Measurements from ENCODE around the gene ZNF23.

ZNF23 gene

GRCh38 chr16:71426880-71427615 lies 35.0 kb downstream of the ZNF23 start:
- H3K4me3 Mint-ChIP-seq: no peak overlapping the region

GRCh38 chr16:71426069-71426879 lies 35.8 kb downstream of the ZNF23 start:
- H3K9me3 Mint-ChIP-seq: no peaks in the 10 kb centered on the region
- H3K27me3 Mint-ChIP-seq: peaks cover 67% of the 10 kb centered on the region
- peak overlapping the region; percentile 46 for H3K4me3 Mint-ChIP-seq
- peak overlapping the region; percentile 75 for H3K27ac Mint-ChIP-seq
- H3K4me1 Mint-ChIP-seq (ENCODE audit: low read depth): peaks cover 9% of the 10 kb centered on the region
- no peaks in the 10 kb centered on the region for H3K36me3 Mint-ChIP-seq (ENCODE audit: low read depth)
- DNase-seq: peak; percentile 72

More at GRCh38 chr16:71426880-71427615, 35.0 kb downstream of the ZNF23 start:
- no peak for DNase-seq
- Mint-ChIP-seq H3K36me3 (ENCODE audit: low read depth) (no peaks in the 10 kb centered on the region), H3K4me1 (ENCODE audit: low read depth) (peaks cover 9% of the 10 kb centered on the region), H3K27ac (peak overlapping the region; percentile 75), H3K9me3 (no peaks in the 10 kb centered on the region), H3K27me3 (peaks cover 73% of the 10 kb centered on the region)

- no peak overlapping the region for H3K27ac Mint-ChIP-seq
- no peaks in the 10 kb centered on the region for H3K36me3 Mint-ChIP-seq (ENCODE audit: low read depth)
- DNase-seq: no peak
- H3K4me1 Mint-ChIP-seq (ENCODE audit: low read depth): peaks cover 9% of the 10 kb centered on the region
- peaks cover 61% of the 10 kb centered on the region for H3K27me3 Mint-ChIP-seq
- H3K9me3 Mint-ChIP-seq: no peaks in the 10 kb centered on the region
- H3K4me3 Mint-ChIP-seq: peak overlapping the region; percentile 4
Observed at GRCh38 chr16:71425746-71426068, 36.3 kb downstream of the ZNF23 start.

GRCh38 chr16:71424626-71425025 lies 37.4 kb downstream of the ZNF23 start:
- no peaks in the 10 kb centered on the region for H3K9me3 Mint-ChIP-seq
- peaks cover 9% of the 10 kb centered on the region for H3K4me1 Mint-ChIP-seq (ENCODE audit: low read depth)
- DNase-seq: no peak
- H3K27ac Mint-ChIP-seq: no peak overlapping the region
- H3K36me3 Mint-ChIP-seq (ENCODE audit: low read depth): no peaks in the 10 kb centered on the region
- H3K4me3 Mint-ChIP-seq: no peak overlapping the region
- peaks cover 59% of the 10 kb centered on the region for H3K27me3 Mint-ChIP-seq

- no peaks in the 10 kb centered on the region for H3K9me3 Mint-ChIP-seq
- no peak for DNase-seq
- no peaks in the 10 kb centered on the region for H3K36me3 Mint-ChIP-seq (ENCODE audit: low read depth)
- H3K4me3 Mint-ChIP-seq: no peak overlapping the region
- H3K27ac Mint-ChIP-seq: no peak overlapping the region
- H3K4me1 Mint-ChIP-seq (ENCODE audit: low read depth): peaks cover 9% of the 10 kb centered on the region
- H3K27me3 Mint-ChIP-seq: peaks cover 56% of the 10 kb centered on the region
Observed at GRCh38 chr16:71423865-71424264, 38.2 kb downstream of the ZNF23 start.

GRCh38 chr16:71423016-71423415 lies 39.0 kb downstream of the ZNF23 start:
- no peak overlapping the region for H3K27ac Mint-ChIP-seq
- peaks cover 9% of the 10 kb centered on the region for H3K4me1 Mint-ChIP-seq (ENCODE audit: low read depth)
- no peaks in the 10 kb centered on the region for H3K9me3 Mint-ChIP-seq
- no peaks in the 10 kb centered on the region for H3K36me3 Mint-ChIP-seq (ENCODE audit: low read depth)
- DNase-seq: no peak
- peaks cover 60% of the 10 kb centered on the region for H3K27me3 Mint-ChIP-seq
- no peak overlapping the region for H3K4me3 Mint-ChIP-seq

- peaks cover 9% of the 10 kb centered on the region for H3K4me1 Mint-ChIP-seq (ENCODE audit: low read depth)
- no peaks in the 10 kb centered on the region for H3K36me3 Mint-ChIP-seq (ENCODE audit: low read depth)
- H3K9me3 Mint-ChIP-seq: no peaks in the 10 kb centered on the region
- H3K27ac Mint-ChIP-seq: no peak overlapping the region
- peaks cover 58% of the 10 kb centered on the region for H3K27me3 Mint-ChIP-seq
- H3K4me3 Mint-ChIP-seq: no peak overlapping the region
- DNase-seq: peak; percentile 43
Observed at GRCh38 chr16:71421911-71422310, 40.1 kb downstream of the ZNF23 start.

- H3K4me1 Mint-ChIP-seq (ENCODE audit: low read depth): peaks cover 4% of the 10 kb centered on the region
- no peaks in the 10 kb centered on the region for H3K36me3 Mint-ChIP-seq (ENCODE audit: low read depth)
- no peaks in the 10 kb centered on the region for H3K9me3 Mint-ChIP-seq
- peaks cover 44% of the 10 kb centered on the region for H3K27me3 Mint-ChIP-seq
- no peak for DNase-seq
- no peak overlapping the region for H3K4me3 Mint-ChIP-seq
- no peak overlapping the region for H3K27ac Mint-ChIP-seq
Observed at GRCh38 chr16:71414038-71414437, 48.0 kb downstream of the ZNF23 start.

- Mint-ChIP-seq H3K36me3 (ENCODE audit: low read depth) (no peaks in the 10 kb centered on the region), H3K27me3 (peaks cover 43% of the 10 kb centered on the region), H3K9me3 (no peaks in the 10 kb centered on the region), H3K4me1 (ENCODE audit: low read depth) (peaks cover 4% of the 10 kb centered on the region), H3K4me3 (no peak overlapping the region), H3K27ac (no peak overlapping the region)
- DNase-seq: no peak
Observed at GRCh38 chr16:71413341-71413740, 48.7 kb downstream of the ZNF23 start.

GRCh38 chr16:71412270-71413160 lies 49.5 kb downstream of the ZNF23 start:
- Mint-ChIP-seq H3K4me3 (no peak overlapping the region), H3K27me3 (peaks cover 46% of the 10 kb centered on the region), H3K9me3 (no peaks in the 10 kb centered on the region), H3K27ac (no peak overlapping the region), H3K4me1 (ENCODE audit: low read depth) (peaks cover 4% of the 10 kb centered on the region), H3K36me3 (ENCODE audit: low read depth) (no peaks in the 10 kb centered on the region)
- peak; percentile 71 for DNase-seq

GRCh38 chr16:71410146-71410545 lies 51.9 kb downstream of the ZNF23 start:
- H3K27ac Mint-ChIP-seq: no peak overlapping the region
- no peaks in the 10 kb centered on the region for H3K9me3 Mint-ChIP-seq
- no peaks in the 10 kb centered on the region for H3K36me3 Mint-ChIP-seq (ENCODE audit: low read depth)
- no peak for DNase-seq
- peaks cover 42% of the 10 kb centered on the region for H3K27me3 Mint-ChIP-seq
- no peak overlapping the region for H3K4me3 Mint-ChIP-seq
- peaks cover 12% of the 10 kb centered on the region for H3K4me1 Mint-ChIP-seq (ENCODE audit: low read depth)

GRCh38 chr16:71409011-71409775 lies 52.9 kb downstream of the ZNF23 start:
- no peaks in the 10 kb centered on the region for H3K9me3 Mint-ChIP-seq
- DNase-seq: no peak
- peaks cover 12% of the 10 kb centered on the region for H3K4me1 Mint-ChIP-seq (ENCODE audit: low read depth)
- peaks cover 50% of the 10 kb centered on the region for H3K27me3 Mint-ChIP-seq
- H3K27ac Mint-ChIP-seq: no peak overlapping the region
- no peak overlapping the region for H3K4me3 Mint-ChIP-seq
- H3K36me3 Mint-ChIP-seq (ENCODE audit: low read depth): no peaks in the 10 kb centered on the region

- peaks cover 12% of the 10 kb centered on the region for H3K4me1 Mint-ChIP-seq (ENCODE audit: low read depth)
- H3K27me3 Mint-ChIP-seq: peaks cover 56% of the 10 kb centered on the region
- H3K27ac Mint-ChIP-seq: no peak overlapping the region
- H3K9me3 Mint-ChIP-seq: no peaks in the 10 kb centered on the region
- DNase-seq: no peak
- no peaks in the 10 kb centered on the region for H3K36me3 Mint-ChIP-seq (ENCODE audit: low read depth)
- H3K4me3 Mint-ChIP-seq: no peak overlapping the region
Observed at GRCh38 chr16:71408536-71408935, 53.5 kb downstream of the ZNF23 start.

GRCh38 chr16:71407731-71408130 lies 54.3 kb downstream of the ZNF23 start:
- Mint-ChIP-seq H3K4me1 (ENCODE audit: low read depth) (peaks cover 11% of the 10 kb centered on the region), H3K27ac (no peak overlapping the region), H3K4me3 (no peak overlapping the region), H3K36me3 (ENCODE audit: low read depth) (no peaks in the 10 kb centered on the region), H3K27me3 (peaks cover 57% of the 10 kb centered on the region), H3K9me3 (no peaks in the 10 kb centered on the region)
- DNase-seq: no peak

Measured in activated T-cell treated with anti-CD3 and anti-CD28 coated beads, Interleukin-2, amount 50 U/mL, for 24 hours (primary cell).